DND-41 (cell line): Measurements from ENCODE around the gene SIT1.

ENCODE experiments used
- EZH2 ChIP-seq: IDR thresholded peaks from 3 replicates; pipeline ENCODE4 v1.6.1; 2012; ENCODE audit warnings: borderline replicate concordance, low read depth, mild to moderate bottlenecking, moderate library complexity, low read length, inconsistent platforms; ENCODE audit not compliant: severe bottlenecking
- TF ChIP-seq, protein P1 (sequence below): IDR thresholded peaks from 2 replicates; pipeline ENCODE4 v1.5.1; 2012; ENCODE audit warnings: borderline replicate concordance, low read length, moderate library complexity, mild to moderate bottlenecking; ENCODE audit not compliant: poor library complexity, severe bottlenecking; ENCODE audit errors: extremely low read depth

DNA sequence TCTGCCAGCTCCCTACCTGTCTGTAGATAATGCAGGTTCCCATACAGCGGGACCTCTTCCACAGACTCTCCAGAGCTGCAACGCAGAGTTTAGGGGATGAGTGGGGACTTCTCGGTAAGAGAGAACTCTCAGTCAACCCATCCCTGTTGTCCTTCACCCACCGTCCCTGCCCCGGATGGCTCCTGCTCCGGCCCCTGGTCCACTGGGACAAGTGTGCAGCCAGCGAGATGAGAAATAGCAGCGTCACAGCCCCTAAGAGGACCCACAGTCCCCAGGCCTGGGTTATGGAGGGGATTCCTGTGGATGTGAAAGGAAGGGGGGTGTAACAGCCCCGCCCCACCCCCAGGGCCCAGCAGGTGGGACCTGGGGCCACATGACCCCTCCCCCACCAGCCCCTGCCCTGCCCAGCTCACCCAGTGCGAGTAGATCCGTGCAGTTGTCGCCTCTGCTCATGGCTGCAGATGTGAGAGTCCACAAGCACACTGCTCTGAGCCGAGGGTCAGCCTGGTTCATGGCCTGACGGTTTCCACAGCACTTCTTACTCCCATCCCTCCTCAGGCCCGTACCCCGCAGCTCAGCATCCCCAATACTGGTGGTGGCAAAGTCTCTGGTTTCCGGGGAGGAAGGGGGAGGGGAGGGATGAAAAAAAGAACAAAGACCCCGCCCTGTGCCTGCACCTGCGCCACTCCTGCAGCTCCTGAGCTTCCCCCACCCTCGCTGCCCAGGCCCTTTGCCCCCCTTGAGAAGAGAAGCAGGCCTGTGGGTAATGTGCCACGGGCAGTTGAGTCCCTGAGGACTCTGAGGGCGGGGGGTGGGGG is at the start of gene SIT1:
- TF ChIP-seq, protein P1, sequence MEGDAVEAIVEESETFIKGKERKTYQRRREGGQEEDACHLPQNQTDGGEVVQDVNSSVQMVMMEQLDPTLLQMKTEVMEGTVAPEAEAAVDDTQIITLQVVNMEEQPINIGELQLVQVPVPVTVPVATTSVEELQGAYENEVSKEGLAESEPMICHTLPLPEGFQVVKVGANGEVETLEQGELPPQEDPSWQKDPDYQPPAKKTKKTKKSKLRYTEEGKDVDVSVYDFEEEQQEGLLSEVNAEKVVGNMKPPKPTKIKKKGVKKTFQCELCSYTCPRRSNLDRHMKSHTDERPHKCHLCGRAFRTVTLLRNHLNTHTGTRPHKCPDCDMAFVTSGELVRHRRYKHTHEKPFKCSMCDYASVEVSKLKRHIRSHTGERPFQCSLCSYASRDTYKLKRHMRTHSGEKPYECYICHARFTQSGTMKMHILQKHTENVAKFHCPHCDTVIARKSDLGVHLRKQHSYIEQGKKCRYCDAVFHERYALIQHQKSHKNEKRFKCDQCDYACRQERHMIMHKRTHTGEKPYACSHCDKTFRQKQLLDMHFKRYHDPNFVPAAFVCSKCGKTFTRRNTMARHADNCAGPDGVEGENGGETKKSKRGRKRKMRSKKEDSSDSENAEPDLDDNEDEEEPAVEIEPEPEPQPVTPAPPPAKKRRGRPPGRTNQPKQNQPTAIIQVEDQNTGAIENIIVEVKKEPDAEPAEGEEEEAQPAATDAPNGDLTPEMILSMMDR: no peak
- no peak for TF ChIP-seq EZH2
